ENCODE results near the gene NPTX1. TPM values are rescaled to one million over a fixed set of nuclear protein-coding genes. Genes with fewer than 3 reads are reported as not detected.

The NPTX1 gene
- total and polyA plus RNA-seq, 9 of the 15 experiments (the other 6 are each of a cell fraction or from before 2014, with no cell fraction given), result 0.04 TPM; not detected in 8

DNA sequence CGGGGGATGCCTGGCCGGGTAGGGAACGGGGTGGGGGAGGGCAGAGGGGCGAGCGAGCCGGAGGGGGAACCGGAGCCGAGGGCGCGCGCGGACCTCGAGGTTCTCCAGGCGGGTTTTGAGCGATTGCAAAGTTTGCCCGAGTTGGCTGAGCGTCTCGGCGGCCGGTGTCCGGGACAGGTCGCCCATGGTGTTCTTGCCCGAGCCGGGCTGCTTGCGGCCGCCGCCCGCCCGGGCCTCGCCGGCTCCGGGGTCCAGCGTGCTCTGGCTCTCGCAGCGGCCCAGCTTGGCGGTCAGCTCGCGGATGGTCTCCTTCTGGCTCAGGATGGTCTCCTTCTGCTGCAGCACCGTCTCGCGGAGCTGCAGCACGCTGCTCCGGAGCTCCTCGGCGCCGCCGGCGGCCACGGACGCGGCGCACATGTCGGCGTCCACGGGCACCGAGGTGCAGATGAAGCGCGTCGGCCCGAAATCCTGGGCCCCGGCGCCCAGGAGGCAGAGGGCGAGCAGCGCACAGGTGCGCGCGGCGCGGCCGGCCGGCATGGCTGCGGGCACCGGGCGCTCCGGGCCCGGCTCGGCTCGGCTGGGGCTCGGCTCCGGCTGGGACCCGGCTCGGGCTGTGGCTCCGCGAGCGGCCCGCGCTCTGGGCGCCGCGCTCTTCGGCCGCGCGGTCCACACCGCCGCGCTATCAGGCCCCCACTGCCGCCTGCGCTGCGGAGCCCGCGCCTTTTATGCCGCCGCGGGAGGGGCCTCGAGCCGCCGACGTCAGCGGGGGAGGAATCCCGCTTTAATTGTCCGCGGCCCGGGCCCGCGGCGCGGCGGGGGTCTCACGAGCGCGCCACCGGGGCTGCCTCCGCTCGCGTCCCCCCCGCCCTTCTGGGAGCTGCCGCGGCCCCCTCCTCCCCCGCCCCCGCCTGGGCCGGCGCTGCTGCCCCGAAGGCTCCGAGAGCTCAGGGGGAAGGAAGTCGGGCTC lies at the start of gene NPTX1 (continued):
- TF ChIP-seq, protein P1, sequence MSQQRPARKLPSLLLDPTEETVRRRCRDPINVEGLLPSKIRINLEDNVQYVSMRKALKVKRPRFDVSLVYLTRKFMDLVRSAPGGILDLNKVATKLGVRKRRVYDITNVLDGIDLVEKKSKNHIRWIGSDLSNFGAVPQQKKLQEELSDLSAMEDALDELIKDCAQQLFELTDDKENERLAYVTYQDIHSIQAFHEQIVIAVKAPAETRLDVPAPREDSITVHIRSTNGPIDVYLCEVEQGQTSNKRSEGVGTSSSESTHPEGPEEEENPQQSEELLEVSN (IDR thresholded peaks at IDR 0.05; ENCODE audit: borderline replicate concordance in 1 of 2, extremely low read depth in 1 of 2, insufficient read depth in 1 of 2, insufficient read length in 1 of 2, low read depth in 1 of 2, low read length in 1 of 2, poor library complexity in 1 of 2, severe bottlenecking in 1 of 2), result peak in 1 of 2 experiments; percentile 92
- TF ChIP-seq, protein P2, sequence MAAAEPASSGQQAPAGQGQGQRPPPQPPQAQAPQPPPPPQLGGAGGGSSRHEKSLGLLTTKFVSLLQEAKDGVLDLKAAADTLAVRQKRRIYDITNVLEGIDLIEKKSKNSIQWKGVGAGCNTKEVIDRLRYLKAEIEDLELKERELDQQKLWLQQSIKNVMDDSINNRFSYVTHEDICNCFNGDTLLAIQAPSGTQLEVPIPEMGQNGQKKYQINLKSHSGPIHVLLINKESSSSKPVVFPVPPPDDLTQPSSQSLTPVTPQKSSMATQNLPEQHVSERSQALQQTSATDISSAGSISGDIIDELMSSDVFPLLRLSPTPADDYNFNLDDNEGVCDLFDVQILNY (CRISPR knock-in tag; IDR thresholded peaks at IDR 0.05), result no peak
- TF ChIP-seq HDAC8 (tag; IDR thresholded peaks at IDR 0.05), result no peak
- TF ChIP-seq, protein P3, sequence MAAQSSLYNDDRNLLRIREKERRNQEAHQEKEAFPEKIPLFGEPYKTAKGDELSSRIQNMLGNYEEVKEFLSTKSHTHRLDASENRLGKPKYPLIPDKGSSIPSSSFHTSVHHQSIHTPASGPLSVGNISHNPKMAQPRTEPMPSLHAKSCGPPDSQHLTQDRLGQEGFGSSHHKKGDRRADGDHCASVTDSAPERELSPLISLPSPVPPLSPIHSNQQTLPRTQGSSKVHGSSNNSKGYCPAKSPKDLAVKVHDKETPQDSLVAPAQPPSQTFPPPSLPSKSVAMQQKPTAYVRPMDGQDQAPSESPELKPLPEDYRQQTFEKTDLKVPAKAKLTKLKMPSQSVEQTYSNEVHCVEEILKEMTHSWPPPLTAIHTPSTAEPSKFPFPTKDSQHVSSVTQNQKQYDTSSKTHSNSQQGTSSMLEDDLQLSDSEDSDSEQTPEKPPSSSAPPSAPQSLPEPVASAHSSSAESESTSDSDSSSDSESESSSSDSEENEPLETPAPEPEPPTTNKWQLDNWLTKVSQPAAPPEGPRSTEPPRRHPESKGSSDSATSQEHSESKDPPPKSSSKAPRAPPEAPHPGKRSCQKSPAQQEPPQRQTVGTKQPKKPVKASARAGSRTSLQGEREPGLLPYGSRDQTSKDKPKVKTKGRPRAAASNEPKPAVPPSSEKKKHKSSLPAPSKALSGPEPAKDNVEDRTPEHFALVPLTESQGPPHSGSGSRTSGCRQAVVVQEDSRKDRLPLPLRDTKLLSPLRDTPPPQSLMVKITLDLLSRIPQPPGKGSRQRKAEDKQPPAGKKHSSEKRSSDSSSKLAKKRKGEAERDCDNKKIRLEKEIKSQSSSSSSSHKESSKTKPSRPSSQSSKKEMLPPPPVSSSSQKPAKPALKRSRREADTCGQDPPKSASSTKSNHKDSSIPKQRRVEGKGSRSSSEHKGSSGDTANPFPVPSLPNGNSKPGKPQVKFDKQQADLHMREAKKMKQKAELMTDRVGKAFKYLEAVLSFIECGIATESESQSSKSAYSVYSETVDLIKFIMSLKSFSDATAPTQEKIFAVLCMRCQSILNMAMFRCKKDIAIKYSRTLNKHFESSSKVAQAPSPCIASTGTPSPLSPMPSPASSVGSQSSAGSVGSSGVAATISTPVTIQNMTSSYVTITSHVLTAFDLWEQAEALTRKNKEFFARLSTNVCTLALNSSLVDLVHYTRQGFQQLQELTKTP (IDR thresholded peaks at IDR 0.05; ENCODE audit: low read depth in 1 of 2, partially characterized antibody in 2 of 2), result no peak
- TF ChIP-seq ZBTB7A (IDR thresholded peaks at IDR 0.05; ENCODE audit: borderline replicate concordance, control insufficient read depth, low read depth, low read length), result peak; percentile 27; the same call in 1 of the 2 replicates
- TF ChIP-seq ESRRB (CRISPR knock-in tag; IDR thresholded peaks at IDR 0.05; ENCODE audit: borderline replicate concordance), result no peak
- no peak for TF ChIP-seq MYBL2 (IDR thresholded peaks at IDR 0.05; ENCODE audit: low read depth)
- TF ChIP-seq MYBL2 (CRISPR knock-in tag; IDR thresholded peaks at IDR 0.05; ENCODE audit: borderline replicate concordance), result no peak
- TF ChIP-seq ZNF644 (tag; IDR thresholded peaks at IDR 0.05; ENCODE audit: low read depth), result no peak
- TF ChIP-seq NCOA4 (IDR thresholded peaks at IDR 0.05; ENCODE audit: partially characterized antibody), result no peak
